OCI-LY3 (cell line): ENCODE measurements around the gene DDX39A.

Experiments used
- EZH2phosphoT487 ChIP-seq: fragments of 200-600 bp; shearing (Covaris generic); IDR thresholded peaks from 2 replicates; pipeline ENCODE4 v1.6.1; 2018; ENCODE audit warnings: antibody characterized with exemption, mixed run types, low read depth
- TF ChIP-seq, protein P1 (sequence below): fragments of 200-600, 300-600 bp; sonication (generic); IDR thresholded peaks from 2 replicates; pipeline ENCODE4 v1.5.1; 2014; ENCODE audit warnings: antibody characterized with exemption, low read length, low read depth

DNA sequence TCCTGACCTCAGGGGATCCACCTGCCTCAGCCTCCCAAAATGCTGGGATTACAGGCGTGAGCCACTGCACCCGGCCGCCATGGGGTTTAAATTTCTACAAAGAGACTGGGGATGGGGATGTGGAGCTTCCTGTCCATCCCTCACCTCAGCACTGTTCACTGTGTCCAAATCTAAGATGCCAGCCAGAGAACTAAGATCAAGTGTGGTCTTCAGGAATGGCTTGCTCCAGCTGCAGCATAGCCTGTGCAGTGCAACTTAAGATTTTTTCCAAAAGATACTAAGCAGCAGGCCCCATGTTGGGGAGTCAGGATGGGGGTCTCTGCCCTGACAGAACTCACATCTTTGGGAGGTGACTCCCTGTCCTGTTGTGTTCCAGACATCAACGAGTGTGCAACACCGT, 28.6 kb downstream of the DDX39A start:
- TF ChIP-seq, protein P1, sequence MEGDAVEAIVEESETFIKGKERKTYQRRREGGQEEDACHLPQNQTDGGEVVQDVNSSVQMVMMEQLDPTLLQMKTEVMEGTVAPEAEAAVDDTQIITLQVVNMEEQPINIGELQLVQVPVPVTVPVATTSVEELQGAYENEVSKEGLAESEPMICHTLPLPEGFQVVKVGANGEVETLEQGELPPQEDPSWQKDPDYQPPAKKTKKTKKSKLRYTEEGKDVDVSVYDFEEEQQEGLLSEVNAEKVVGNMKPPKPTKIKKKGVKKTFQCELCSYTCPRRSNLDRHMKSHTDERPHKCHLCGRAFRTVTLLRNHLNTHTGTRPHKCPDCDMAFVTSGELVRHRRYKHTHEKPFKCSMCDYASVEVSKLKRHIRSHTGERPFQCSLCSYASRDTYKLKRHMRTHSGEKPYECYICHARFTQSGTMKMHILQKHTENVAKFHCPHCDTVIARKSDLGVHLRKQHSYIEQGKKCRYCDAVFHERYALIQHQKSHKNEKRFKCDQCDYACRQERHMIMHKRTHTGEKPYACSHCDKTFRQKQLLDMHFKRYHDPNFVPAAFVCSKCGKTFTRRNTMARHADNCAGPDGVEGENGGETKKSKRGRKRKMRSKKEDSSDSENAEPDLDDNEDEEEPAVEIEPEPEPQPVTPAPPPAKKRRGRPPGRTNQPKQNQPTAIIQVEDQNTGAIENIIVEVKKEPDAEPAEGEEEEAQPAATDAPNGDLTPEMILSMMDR = no peak
- no peak for TF ChIP-seq EZH2phosphoT487
